NT2/D1 (cell line): Measurements from ENCODE around the gene CHRNB2.
A peak's percentile ranks its signal among the peaks of the same experiment; 100 is the strongest.

Experiments used
- DNase-seq: peaks from one replicate; pipeline ENCODE4 v3.0.0-alpha.2; 2011; ENCODE audit warnings: low read depth, low spot score
- H3K27me3 ChIP-seq: 2 replicates; pipeline ENCODE4 v1.6.0; 2011; ENCODE audit warnings: mild to moderate bottlenecking; ENCODE audit not compliant: insufficient read length, insufficient read depth
- H3K36me3 ChIP-seq: 2 replicates; pipeline ENCODE4 v1.6.1; 2011; ENCODE audit warnings: mild to moderate bottlenecking, low read length, mixed read lengths; ENCODE audit not compliant: insufficient read depth, insufficient read length
- H3K4me1 ChIP-seq: 2 replicates; pipeline ENCODE4 v1.5.1; 2011; ENCODE audit not compliant: insufficient read depth, insufficient read length
- H3K4me3 ChIP-seq: 2 replicates; pipeline ENCODE4 v1.5.1; 2011; ENCODE audit warnings: low read depth; ENCODE audit not compliant: insufficient read length
- H3K9ac ChIP-seq: 2 replicates; pipeline ENCODE4 v1.6.0; 2011; ENCODE audit warnings: low read depth; ENCODE audit not compliant: insufficient read length
- H3K9me3 ChIP-seq: 2 replicates; pipeline ENCODE4 v1.5.1; 2011; ENCODE audit warnings: mild to moderate bottlenecking, low read length; ENCODE audit not compliant: insufficient read depth
- SUZ12 ChIP-seq: IDR thresholded peaks from 2 replicates; pipeline ENCODE4 v1.6.1; 2011; ENCODE audit not compliant: insufficient read length, insufficient read depth; ENCODE audit errors: extremely low read depth
- YY1 ChIP-seq: IDR thresholded peaks from 2 replicates; pipeline ENCODE4 v1.6.1; 2011; ENCODE audit not compliant: insufficient read length, insufficient read depth
- ZNF274 ChIP-seq: IDR thresholded peaks from 2 replicates; pipeline ENCODE4 v1.6.1; 2011; ENCODE audit warnings: mild to moderate bottlenecking, low read depth, low read length

Gene CHRNB2

DNA sequence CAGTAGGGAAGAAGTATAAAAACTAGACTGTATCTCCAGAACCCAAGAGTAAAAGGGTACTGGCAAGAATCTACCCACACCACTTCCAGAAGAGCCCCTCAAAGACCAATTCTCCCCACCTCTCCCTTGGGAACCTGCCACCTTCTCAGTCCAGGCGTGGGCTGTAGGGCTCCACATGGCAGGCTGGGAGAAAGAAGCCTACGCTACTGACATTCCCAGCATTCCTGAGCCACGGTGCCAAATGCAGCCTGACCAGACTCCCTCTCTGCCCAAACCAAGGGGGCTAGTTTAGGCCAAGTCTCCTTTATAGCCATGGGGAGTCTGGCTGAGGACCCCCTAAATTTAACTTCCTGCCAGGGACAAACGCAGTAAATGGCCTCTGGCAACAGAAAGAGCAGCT, 11.2 kb upstream of the CHRNB2 start:
- Histone ChIP-seq H3K9me3 (no peaks in the 10 kb centered on the region), H3K9ac (peak overlapping the region; percentile 14), H3K4me1 (peaks cover 2% of the 10 kb centered on the region), H3K4me3 (peak overlapping the region; percentile 86), H3K36me3 (peaks cover 50% of the 10 kb centered on the region), H3K27me3 (no peaks in the 10 kb centered on the region)
- TF ChIP-seq ZNF274 = no peak
- no peak for TF ChIP-seq YY1
- no peak for TF ChIP-seq SUZ12
- DNase-seq = no peak

- Histone ChIP-seq H3K4me3 (peak overlapping the region; percentile 86), H3K9me3 (no peaks in the 10 kb centered on the region), H3K36me3 (peaks cover 41% of the 10 kb centered on the region), H3K4me1 (peaks cover 2% of the 10 kb centered on the region), H3K27me3 (no peaks in the 10 kb centered on the region), H3K9ac (peak overlapping the region; percentile 94)
- no peak for DNase-seq
- TF ChIP-seq YY1 (no peak), SUZ12 (no peak), ZNF274 (no peak)
These were observed 10.2 kb upstream of the CHRNB2 start for GRCh38 chr1:154557248-154557938.

GRCh38 chr1:154557939-154558719, 9.4 kb upstream of the CHRNB2 start, which contains the start of gene UBE2Q1:
TSS of gene UBE2Q1 (minus strand) at chr1:154558662. CDS start at chr1:154558553, 109 bp downstream.
- H3K36me3 ChIP-seq = peaks cover 33% of the 10 kb centered on the region
- H3K9ac ChIP-seq = peak within 1 kb of the TSS; percentile 94
- peak within 1 kb of the TSS; percentile 86 for H3K4me3 ChIP-seq
- TF ChIP-seq SUZ12 = no peak
- peak; percentile 52 for TF ChIP-seq YY1
- TF ChIP-seq ZNF274 = no peak
- no peak for DNase-seq
- H3K4me1 ChIP-seq = peaks cover 2% of the 10 kb centered on the region
- H3K27me3 ChIP-seq = no peaks in the 10 kb centered on the region
- no peaks in the 10 kb centered on the region for H3K9me3 ChIP-seq

GRCh38 chr1:154558720-154559465, 8.7 kb upstream of the CHRNB2 start:
- Histone ChIP-seq H3K9me3 (no peaks in the 10 kb centered on the region), H3K9ac (peak overlapping the region; percentile 80), H3K4me3 (peak overlapping the region; percentile 50), H3K4me1 (peaks cover 2% of the 10 kb centered on the region), H3K36me3 (peaks cover 26% of the 10 kb centered on the region), H3K27me3 (no peaks in the 10 kb centered on the region)
- peak; percentile 98 for DNase-seq
- TF ChIP-seq ZNF274 = no peak
- TF ChIP-seq YY1 = no peak
- no peak for TF ChIP-seq SUZ12

GRCh38 chr1:154559466-154560044, 8.0 kb upstream of the CHRNB2 start:
- no peaks in the 10 kb centered on the region for H3K9me3 ChIP-seq
- H3K4me1 ChIP-seq = peaks cover 2% of the 10 kb centered on the region
- peak; percentile 97 for DNase-seq
- peak overlapping the region; percentile 50 for H3K4me3 ChIP-seq
- H3K36me3 ChIP-seq = peaks cover 19% of the 10 kb centered on the region
- TF ChIP-seq YY1 = no peak
- no peak for TF ChIP-seq ZNF274
- no peak for TF ChIP-seq SUZ12
- peak overlapping the region; percentile 80 for H3K9ac ChIP-seq
- H3K27me3 ChIP-seq = no peaks in the 10 kb centered on the region

DNA sequence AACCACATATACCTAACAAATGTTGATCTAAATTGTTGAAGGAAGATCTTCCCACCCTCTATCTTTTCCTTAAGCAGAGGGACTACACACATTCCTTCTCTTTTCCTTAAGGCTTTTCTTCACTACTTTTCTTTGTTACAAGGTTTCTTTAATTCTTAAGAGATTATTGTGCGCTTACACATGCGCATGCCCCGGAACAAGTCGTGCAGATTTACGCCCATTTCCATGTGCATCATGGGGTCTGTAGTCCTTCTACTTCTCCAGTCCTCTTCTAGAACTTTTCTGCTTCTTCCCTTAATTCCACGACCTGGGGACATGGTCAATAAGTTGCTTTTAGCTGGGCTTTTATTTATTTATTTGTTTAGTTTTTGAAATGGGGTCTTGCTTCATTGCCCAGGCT, 1.7 kb upstream of the CHRNB2 start:
- Histone ChIP-seq H3K4me1 (peaks cover 14% of the 10 kb centered on the region), H3K9me3 (no peaks in the 10 kb centered on the region), H3K27me3 (peaks cover 43% of the 10 kb centered on the region), H3K9ac (no peak overlapping the region), H3K4me3 (no peak overlapping the region), H3K36me3 (no peaks in the 10 kb centered on the region)
- TF ChIP-seq ZNF274 (no peak), YY1 (no peak), SUZ12 (no peak)
- DNase-seq = no peak
